Neural cell (in vitro differentiated cells): ENCODE data around the gene PREB. TPM values are rescaled to one million over a fixed set of nuclear protein-coding genes. Genes with fewer than 3 reads are reported as not detected.

ENCODE experiments used
- H2AFZ ChIP-seq: fragments of 200-600, 300-800 bp; sonication (generic), shearing (Covaris generic); 2 replicates; pipeline ENCODE4 v1.6.0; 2014; ENCODE audit warnings: low read depth, mild to moderate bottlenecking, antibody characterized with exemption, low read length, moderate library complexity
- H3F3A ChIP-seq: fragments of 200-600 bp; shearing (Covaris generic); 2 replicates; pipeline ENCODE4 v1.6.1; 2016; ENCODE audit warnings: mild to moderate bottlenecking, moderate library complexity, mixed read lengths, antibody characterized with exemption, low read length; ENCODE audit not compliant: insufficient read depth, poor library complexity, severe bottlenecking
- H3K27ac ChIP-seq: fragments of 200-600, 300-800 bp; sonication (generic), shearing (Covaris generic); 2 replicates; pipeline ENCODE4 v1.5.1; 2014; ENCODE audit warnings: mild to moderate bottlenecking, low read length, moderate library complexity
- H3K27me3 ChIP-seq: fragments of 300-800, 200-600 bp; sonication (generic), shearing (Covaris generic); 2 replicates; pipeline ENCODE4 v1.6.0; 2014; ENCODE audit warnings: mild to moderate bottlenecking, low read depth, low read length, moderate library complexity; ENCODE audit not compliant: insufficient read depth
- H3K36me3 ChIP-seq: fragments of 300-800, 200-600 bp; sonication (generic), shearing (Covaris generic); 2 replicates; pipeline ENCODE4 v1.5.1; 2014; ENCODE audit warnings: mild to moderate bottlenecking, antibody characterized with exemption, low read length, moderate library complexity; ENCODE audit not compliant: insufficient read depth
- H3K4me2 ChIP-seq: fragments of 300-800, 200-600 bp; sonication (generic), shearing (Covaris generic); 2 replicates; pipeline ENCODE4 v1.6.0; 2014; ENCODE audit warnings: mild to moderate bottlenecking, low read length
- H3K4me3 ChIP-seq: fragments of 300-800, 200-600 bp; sonication (generic), shearing (Covaris generic); 2 replicates; pipeline ENCODE4 v1.5.1; 2014; ENCODE audit warnings: mild to moderate bottlenecking, low read length, moderate library complexity
- H3K79me2 ChIP-seq: fragments of 200-600 bp; shearing (Covaris generic); replicated peaks from 2 replicates; pipeline ENCODE4 v1.6.0; 2014; ENCODE audit warnings: mild to moderate bottlenecking, low read length, moderate library complexity; ENCODE audit not compliant: insufficient read depth
- H3K9ac ChIP-seq: fragments of 300-800, 200-600 bp; sonication (generic), shearing (Covaris generic); 2 replicates; pipeline ENCODE4 v1.6.1; 2016; ENCODE audit warnings: mild to moderate bottlenecking, low read length, mixed read lengths
- H3K9me2 ChIP-seq: fragments of 200-600 bp; shearing (Covaris generic); 2 replicates; pipeline ENCODE4 v1.6.1; 2016; ENCODE audit warnings: mild to moderate bottlenecking, low read length, mixed read lengths; ENCODE audit not compliant: insufficient read depth
- H3K9me3 ChIP-seq: fragments of 200-600, 300-800 bp; sonication (generic), shearing (Covaris generic); 2 replicates; pipeline ENCODE4 v1.6.1; 2016; ENCODE audit warnings: mild to moderate bottlenecking, mixed run types, low read length, moderate library complexity, mixed read lengths
- H4K20me1 ChIP-seq: fragments of 200-600 bp; shearing (Covaris generic); 2 replicates; pipeline ENCODE4 v1.6.1; 2016; ENCODE audit warnings: mild to moderate bottlenecking, mixed run types; ENCODE audit not compliant: insufficient read depth
- EP300 ChIP-seq: fragments of 450-650 bp; conservative IDR thresholded peaks from 2 replicates; pipeline ENCODE4 v1.6.1; 2014; ENCODE audit warnings: antibody characterized with exemption, mild to moderate bottlenecking, moderate library complexity; ENCODE audit not compliant: poor library complexity, severe bottlenecking
- EZH2 ChIP-seq: fragments of 200-600, 300-800 bp; shearing (Covaris generic), sonication (generic); IDR thresholded peaks from 2 replicates; pipeline ENCODE4 v1.6.1; 2014; ENCODE audit warnings: antibody characterized with exemption, low read length, borderline replicate concordance, mild to moderate bottlenecking; ENCODE audit not compliant: insufficient read depth, poor library complexity, severe bottlenecking
- MXI1 ChIP-seq: fragments of 450-650 bp; conservative IDR thresholded peaks from 2 replicates; pipeline ENCODE4 v1.6.1; 2014; ENCODE audit warnings: antibody characterized with exemption, mild to moderate bottlenecking; ENCODE audit not compliant: poor library complexity, severe bottlenecking
- POLR2AphosphoS5 ChIP-seq: IDR thresholded peaks from 2 replicates; pipeline ENCODE4 v1.6.1; 2012
- RAD21 ChIP-seq: fragments of 450-650 bp; conservative IDR thresholded peaks from 2 replicates; pipeline ENCODE4 v1.6.1; 2014; ENCODE audit warnings: antibody characterized with exemption, mild to moderate bottlenecking, moderate library complexity
- SMC3 ChIP-seq: fragments of 450-650 bp; conservative IDR thresholded peaks from 2 replicates; pipeline ENCODE4 v1.6.1; 2014; ENCODE audit warnings: antibody characterized with exemption, mild to moderate bottlenecking, moderate library complexity; ENCODE audit not compliant: poor library complexity
- TAF1 ChIP-seq: IDR thresholded peaks from 2 replicates; pipeline ENCODE4 v1.6.1; 2012; ENCODE audit warnings: low read depth
- polyA plus RNA-seq: library from polyadenylated mRNA; depleted of rRNA; stranded (reverse); fragments of >200 nt; gene quantifications from 2 replicates; pipeline ENCODE4 v1.2.3, GENCODE V29; 2014
- TF ChIP-seq, protein P1 (sequence below): fragments of 450-650 bp; IDR thresholded peaks from 2 replicates; pipeline ENCODE4 v1.5.1; 2014; ENCODE audit warnings: antibody characterized with exemption, mild to moderate bottlenecking, moderate library complexity; ENCODE audit not compliant: poor library complexity, severe bottlenecking
- TF ChIP-seq, protein P2 (sequence below): IDR thresholded peaks from 2 replicates; pipeline ENCODE4 v1.6.1; 2012; ENCODE audit warnings: borderline replicate concordance

Gene PREB
- polyA plus RNA-seq, 1 donor from 2014 or later: 121 TPM

DNA sequence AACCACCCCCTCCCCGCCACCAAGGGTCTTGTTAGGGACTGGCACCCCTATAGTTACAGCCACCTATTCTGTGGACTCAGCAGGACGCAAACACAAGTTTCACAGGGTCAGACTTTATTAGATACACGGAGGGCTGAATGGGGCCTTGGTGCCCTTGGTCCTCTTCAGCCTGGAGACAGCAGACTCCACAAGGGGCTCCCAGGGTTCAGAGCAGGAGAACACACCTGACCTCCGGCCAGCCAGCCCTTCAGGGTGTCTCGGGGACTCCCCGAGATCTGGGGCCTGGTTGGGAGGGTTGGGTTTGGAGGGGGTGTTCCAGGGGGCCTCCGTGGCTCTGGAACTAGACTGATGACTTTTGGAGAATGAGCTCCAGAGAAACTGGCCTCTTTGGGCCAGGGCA is 2.3 kb upstream of the PREB start:
- Histone ChIP-seq H3K27me3 (no peaks in the 10 kb centered on the region), H2AFZ (no peak overlapping the region), H3K79me2 (peaks cover 4% of the 10 kb centered on the region), H3K9me2 (no peaks in the 10 kb centered on the region), H3K4me3 (no peak overlapping the region), H4K20me1 (no peaks in the 10 kb centered on the region), H3F3A (no peaks in the 10 kb centered on the region), H3K9ac (no peak overlapping the region), H3K9me3 (no peaks in the 10 kb centered on the region), H3K36me3 (no peaks in the 10 kb centered on the region), H3K4me2 (no peak overlapping the region), H3K27ac (no peak overlapping the region)
- TF ChIP-seq, protein P1, sequence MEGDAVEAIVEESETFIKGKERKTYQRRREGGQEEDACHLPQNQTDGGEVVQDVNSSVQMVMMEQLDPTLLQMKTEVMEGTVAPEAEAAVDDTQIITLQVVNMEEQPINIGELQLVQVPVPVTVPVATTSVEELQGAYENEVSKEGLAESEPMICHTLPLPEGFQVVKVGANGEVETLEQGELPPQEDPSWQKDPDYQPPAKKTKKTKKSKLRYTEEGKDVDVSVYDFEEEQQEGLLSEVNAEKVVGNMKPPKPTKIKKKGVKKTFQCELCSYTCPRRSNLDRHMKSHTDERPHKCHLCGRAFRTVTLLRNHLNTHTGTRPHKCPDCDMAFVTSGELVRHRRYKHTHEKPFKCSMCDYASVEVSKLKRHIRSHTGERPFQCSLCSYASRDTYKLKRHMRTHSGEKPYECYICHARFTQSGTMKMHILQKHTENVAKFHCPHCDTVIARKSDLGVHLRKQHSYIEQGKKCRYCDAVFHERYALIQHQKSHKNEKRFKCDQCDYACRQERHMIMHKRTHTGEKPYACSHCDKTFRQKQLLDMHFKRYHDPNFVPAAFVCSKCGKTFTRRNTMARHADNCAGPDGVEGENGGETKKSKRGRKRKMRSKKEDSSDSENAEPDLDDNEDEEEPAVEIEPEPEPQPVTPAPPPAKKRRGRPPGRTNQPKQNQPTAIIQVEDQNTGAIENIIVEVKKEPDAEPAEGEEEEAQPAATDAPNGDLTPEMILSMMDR: no peak
- TF ChIP-seq TAF1 (no peak), RAD21 (no peak), EZH2 (no peak), SMC3 (no peak)
- TF ChIP-seq, protein P2, sequence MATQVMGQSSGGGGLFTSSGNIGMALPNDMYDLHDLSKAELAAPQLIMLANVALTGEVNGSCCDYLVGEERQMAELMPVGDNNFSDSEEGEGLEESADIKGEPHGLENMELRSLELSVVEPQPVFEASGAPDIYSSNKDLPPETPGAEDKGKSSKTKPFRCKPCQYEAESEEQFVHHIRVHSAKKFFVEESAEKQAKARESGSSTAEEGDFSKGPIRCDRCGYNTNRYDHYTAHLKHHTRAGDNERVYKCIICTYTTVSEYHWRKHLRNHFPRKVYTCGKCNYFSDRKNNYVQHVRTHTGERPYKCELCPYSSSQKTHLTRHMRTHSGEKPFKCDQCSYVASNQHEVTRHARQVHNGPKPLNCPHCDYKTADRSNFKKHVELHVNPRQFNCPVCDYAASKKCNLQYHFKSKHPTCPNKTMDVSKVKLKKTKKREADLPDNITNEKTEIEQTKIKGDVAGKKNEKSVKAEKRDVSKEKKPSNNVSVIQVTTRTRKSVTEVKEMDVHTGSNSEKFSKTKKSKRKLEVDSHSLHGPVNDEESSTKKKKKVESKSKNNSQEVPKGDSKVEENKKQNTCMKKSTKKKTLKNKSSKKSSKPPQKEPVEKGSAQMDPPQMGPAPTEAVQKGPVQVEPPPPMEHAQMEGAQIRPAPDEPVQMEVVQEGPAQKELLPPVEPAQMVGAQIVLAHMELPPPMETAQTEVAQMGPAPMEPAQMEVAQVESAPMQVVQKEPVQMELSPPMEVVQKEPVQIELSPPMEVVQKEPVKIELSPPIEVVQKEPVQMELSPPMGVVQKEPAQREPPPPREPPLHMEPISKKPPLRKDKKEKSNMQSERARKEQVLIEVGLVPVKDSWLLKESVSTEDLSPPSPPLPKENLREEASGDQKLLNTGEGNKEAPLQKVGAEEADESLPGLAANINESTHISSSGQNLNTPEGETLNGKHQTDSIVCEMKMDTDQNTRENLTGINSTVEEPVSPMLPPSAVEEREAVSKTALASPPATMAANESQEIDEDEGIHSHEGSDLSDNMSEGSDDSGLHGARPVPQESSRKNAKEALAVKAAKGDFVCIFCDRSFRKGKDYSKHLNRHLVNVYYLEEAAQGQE: no peak

DNA sequence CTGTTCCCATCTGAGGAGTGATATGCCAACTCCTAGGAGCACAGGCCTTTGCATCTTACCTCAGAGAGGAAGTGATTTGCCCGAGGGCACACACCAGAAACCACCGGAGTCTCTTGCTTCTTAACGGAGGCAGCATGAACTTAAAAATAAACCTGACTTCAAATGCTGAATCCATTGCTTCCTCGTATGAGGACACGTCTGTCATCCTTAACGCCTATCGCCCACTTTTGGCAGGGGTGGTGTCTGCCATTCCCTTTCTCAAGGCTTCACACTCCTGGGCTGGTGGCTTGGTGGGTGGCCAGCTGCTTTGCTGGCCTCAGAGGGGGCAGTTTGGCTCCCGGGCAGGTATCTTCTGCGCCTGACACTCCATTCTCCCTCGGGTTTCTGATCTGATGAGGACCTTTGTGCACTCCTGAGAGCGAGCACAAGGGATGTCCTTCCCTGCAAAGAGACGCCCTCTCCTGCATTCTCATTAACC is 1.1 kb upstream of the PREB start:
- Histone ChIP-seq H3K4me2 (no peak overlapping the region), H3K79me2 (peaks cover 4% of the 10 kb centered on the region), H3K27me3 (no peaks in the 10 kb centered on the region), H3K36me3 (no peaks in the 10 kb centered on the region), H3K9me2 (no peaks in the 10 kb centered on the region), H3K27ac (no peak overlapping the region), H3K9me3 (no peaks in the 10 kb centered on the region), H3K9ac (no peak overlapping the region), H2AFZ (no peak overlapping the region), H3F3A (no peaks in the 10 kb centered on the region), H4K20me1 (no peaks in the 10 kb centered on the region), H3K4me3 (no peak overlapping the region)
- no peak for TF ChIP-seq MXI1
- no peak for TF ChIP-seq RAD21
- TF ChIP-seq EZH2: no peak
- no peak for TF ChIP-seq EP300
- no peak for TF ChIP-seq SMC3
- TF ChIP-seq POLR2AphosphoS5: no peak
- TF ChIP-seq, protein P1: no peak
- no peak for TF ChIP-seq TAF1
- TF ChIP-seq, protein P2: no peak
